GM21367 (cell line): Measurements from ENCODE around the gene KRTAP12-2.
"Not testable (repeated sequence)": the region's sequence is repeated elsewhere in the genome, so short reads cannot be mapped to it uniquely, and the experiment has no call there.

ENCODE experiments used
- ATAC-seq: cut with Tn5 transposase; IDR thresholded peaks from one replicate; pipeline ENCODE4 v1.9.1; 2021; ENCODE audit not compliant: unreplicated experiment

The KRTAP12-2 gene

DNA sequence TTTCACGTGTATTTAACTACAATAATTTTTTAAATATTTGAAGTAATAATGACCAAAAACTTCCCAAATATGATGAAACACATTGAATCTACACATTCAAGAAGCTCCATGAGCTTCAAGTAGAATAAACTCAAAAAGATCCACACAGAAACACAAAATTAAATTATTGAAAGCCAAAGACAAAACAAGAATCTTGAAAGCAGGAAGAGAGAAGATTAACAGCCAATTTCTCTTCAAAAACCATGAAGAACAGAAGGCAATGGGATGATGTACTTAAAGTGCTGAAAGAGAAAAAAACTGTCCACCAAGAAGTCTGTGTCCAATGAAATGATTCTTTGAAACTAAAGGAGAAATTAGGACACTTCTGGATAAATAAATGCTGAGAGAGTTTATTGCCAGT, 34.7 kb downstream of the KRTAP12-2 start:
- no peak for ATAC-seq

DNA sequence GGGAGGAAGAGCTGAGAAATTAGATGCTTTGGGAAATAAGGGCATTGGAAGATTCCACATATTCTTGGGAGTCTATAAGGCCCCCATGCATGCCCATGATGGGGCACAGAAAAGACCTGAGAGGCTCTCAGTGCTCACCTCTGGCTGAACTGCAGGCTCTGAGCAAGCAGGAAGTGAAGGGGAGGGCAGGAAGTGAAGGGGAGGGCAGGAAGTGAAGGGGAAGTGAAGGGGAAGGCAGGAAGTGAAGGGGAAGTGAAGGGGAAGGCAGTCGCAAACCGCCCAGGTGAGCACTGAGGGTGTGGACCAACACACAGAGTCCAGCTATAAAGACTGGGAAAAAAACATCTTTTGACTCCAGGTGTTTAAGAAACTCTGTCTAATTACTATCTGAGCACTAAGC, 36.3 kb downstream of the KRTAP12-2 start:
- no peak for ATAC-seq

DNA sequence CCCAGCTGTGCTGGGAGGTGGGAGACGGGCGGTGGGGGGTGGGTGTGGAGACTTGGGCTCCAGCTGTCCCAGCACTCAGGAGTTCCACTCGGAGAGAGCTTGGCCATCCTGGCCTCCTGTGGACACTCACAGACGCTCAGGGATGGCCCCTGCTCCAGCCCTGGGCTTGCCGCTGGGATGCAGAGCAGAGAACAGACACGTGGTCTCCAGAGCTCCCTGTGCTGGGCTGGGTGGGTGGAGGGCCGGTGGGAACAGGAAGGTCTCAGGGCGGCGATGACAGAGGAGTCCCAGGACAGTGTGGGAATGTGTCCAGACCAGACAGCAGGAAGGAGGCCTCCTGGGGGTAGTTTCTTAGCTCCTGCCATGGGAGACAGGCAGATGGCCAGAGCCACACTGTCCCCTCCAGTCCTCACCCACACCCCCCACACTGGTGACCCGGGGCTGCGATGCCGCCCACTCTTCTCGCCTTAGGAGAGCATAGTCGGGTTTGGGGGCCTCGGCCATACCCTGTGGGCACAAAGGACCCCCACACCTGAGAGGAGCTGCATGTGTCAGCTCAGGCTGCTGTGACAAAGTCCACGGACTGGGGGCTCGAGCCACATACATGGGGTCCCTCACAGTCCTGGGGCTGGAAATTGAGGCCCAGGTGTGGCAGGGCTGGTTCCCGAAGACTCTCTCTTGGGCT, 37.9 kb downstream of the KRTAP12-2 start:
- ATAC-seq: no peak

DNA sequence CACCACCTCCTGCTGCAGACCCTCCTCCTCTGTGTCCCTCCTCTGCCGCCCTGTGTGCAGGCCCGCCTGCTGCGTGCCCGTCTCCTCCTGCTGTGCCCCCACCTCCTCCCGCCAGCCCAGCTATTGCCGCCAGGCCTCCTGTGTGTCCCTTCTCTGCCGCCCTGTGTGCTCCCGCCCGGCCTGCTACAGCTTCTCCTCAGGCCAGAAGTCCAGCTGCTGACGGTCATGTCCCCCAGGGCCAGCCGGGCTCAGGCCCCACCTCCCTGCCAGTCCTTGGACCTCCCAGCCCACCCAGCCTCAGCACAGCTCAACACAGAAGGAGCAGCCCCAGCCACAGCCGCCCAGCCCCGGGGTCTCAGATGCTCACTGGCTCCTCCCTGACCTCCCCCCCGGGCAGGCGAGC, 38.9 kb downstream of the KRTAP12-2 start:
- ATAC-seq: not testable (repeated sequence)

DNA sequence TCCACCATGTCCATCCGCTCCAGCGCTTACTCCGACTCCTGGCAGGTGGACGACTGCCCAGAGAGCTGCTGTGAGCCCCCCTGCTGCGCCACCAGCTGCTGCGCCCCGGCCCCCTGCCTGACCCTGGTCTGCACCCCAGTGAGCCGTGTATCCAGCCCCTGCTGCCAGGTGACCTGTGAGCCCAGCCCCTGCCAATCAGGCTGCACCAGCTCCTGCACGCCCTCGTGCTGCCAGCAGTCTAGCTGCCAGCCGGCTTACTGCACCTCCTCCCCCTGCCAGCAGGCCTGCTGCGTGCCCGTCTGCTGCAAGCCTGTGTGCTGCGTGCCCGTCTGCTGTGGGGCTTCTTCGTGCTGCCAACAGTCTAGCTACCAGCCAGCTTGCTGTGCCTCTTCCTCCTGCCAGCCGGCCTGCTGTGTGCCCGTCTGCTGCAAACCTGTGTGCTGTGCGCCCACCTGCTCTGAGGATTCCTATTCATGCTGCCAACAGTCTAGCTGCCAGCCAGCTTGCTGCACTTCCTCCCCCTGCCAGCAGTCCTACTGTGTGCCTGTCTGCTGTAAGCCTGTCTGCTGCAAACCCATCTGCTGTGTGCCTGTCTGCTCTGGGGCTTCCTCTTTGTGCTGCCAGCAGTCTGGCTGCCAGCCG, 39.4 kb downstream of the KRTAP12-2 start:
- not testable (repeated sequence) for ATAC-seq

DNA sequence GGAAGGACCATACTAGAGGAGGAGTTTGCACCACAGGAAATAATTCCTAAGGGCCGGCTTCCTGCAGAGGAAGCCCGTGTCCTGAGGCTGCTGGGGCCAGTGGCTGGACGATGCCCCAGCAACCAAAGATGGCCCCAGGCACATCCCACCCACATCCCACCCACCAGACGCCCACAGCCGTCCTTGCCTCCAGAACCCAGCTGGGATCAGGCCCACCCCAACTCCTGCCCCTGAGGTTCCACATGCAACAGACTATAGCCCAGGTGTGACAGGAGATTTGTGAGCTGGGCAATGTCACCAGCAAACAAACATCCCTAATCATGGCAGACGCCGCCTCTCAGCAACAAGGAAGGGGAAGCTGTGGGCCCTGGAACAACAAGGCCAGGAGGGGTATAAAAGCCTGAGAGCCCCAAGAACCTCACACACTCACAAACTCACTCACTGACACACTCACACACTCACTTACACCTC, 40.0 kb downstream of the KRTAP12-2 start, which contains the start of gene KRTAP10-9:
KRTAP10-9 (plus strand) TSS at position 421 of the 471 bp plus-strand sequence. CDS start 79 bp downstream, outside the sequence.
- ATAC-seq: no peak

DNA sequence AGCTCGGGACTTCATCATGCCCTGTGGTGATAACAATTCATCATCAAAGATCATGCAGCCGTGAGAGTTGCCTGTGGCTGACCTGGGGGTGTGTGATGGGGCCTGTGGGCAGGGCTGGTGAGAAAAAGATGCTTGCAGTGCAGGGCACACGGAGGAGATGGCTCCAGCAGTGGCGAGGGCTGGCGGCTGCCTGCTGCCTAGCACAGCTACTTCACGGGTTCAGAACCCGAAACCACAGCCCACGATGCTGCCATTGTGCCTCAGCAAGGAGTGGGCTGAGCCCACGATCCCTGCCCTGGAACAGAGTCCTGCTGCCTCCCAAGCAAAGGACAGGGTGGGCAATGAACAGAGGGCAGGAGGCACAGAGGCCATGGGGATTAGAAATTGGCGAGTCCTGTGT, 40.5 kb downstream of the KRTAP12-2 start:
- ATAC-seq: no peak

DNA sequence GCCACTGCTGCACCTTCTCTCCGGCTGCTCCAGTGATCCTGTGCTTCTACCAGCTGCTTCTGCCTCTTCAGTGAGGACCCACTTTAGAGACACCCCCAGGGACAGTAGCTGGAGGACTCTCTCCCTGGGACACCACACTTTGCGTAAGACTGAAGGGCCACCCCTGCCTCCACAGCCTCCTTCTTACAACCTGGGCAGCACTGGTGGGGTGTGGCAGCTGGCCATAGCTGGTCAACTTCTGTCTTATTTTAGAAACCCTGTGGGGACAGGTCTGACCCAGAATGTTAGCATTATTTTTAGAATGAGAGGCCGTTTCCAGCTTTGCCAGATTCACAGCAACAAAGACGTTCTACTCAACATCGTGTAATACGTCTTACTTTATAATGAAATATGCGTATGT, 41.0 kb downstream of the KRTAP12-2 start:
- no peak for ATAC-seq

DNA sequence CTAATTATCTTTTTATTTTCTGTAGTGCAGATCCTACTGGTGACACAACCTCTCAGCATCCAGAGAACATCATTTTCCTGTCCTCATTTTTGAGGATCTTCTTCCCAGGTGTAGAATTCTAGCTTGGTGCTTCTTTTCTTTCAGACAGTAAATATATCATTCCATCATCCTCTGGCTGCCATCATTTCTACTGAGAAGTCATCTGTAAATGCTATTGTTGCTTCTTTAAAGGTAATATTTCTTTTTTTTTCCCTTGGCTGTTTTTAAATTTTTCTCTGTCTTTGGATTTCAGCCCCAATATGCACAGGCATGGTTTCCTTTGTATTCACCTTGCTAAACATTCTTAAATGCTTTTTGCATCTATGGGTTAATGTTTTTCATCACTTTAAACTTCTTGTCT, 43.2 kb downstream of the KRTAP12-2 start:
- no peak for ATAC-seq

DNA sequence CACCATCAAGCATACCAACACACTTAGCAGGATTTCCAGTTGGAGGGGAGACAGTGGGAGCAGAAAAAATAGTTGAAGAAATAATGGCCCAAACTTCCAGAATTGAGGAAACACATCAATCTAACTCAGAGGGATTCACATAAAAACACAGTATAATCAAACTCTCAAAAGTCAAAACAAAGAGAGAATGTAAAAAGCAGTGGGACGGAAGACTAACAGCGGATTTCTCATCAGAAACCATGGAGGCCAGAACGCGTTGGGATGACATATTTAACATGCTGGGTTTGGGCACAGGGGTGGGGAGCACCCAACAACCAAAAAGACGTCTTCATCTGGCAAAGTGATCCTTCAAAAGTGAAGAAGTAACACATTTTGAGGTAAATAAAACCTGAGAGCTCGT, 46.8 kb downstream of the KRTAP12-2 start:
- ATAC-seq: no peak

DNA sequence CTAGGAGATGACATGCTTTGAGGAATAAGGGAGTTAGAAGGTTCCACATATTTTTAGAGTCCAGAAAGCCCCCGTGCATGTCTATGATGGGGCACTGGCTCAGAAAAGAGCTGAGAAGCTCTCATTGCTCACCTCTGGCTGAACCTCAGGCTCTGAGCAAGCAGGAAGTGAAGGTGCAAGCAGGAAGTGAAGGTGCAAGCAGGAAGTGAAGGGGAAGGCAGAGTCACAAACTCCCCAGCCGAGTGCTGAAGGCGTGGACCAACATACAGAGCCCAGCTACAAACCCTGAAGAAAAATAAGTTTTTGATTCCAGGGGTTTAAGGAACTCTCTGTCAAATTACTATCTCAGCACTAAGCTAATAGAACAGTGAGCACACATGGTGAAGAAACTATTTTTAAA, 47.8 kb downstream of the KRTAP12-2 start:
- no peak for ATAC-seq

DNA sequence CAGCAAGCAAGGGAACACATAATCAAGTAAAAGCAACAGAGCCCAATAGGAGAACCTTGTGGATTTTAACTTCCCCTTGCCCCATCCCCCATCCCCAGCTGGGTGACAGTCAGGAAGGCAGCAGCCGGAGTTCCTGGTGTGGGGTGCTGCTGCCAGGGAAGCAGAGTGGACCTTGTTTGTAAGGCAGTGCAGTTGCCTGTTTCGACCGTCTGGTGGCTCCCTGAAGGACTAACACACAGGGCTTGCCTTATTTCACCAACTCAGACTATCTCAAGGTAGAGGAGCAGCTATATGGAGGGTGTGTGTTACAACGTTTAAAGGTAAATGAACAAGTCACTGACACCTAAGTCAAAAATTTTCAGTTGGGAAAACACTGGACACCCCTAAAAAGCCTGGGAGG, 48.2 kb downstream of the KRTAP12-2 start:
- ATAC-seq: no peak

DNA sequence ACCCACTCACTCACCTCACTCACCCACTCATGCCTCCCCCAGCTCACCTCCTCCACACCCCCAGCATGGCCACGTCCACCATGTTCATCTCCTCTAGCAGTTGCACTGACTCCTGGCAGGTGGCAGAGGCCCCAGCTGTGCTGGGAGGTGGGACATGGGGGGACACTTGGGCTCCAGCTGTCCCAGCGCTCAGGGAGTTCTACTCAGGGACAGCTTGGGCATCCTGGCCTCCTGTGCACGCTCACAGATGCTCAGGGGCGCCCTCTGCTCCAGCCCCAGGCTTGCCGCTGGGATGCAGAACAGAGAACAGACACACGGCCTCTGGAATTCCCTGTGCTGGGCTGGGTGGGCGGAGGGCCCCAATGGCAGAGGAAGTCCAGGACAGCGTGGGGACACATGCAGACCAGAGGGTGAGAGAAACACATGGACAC, 49.6 kb downstream of the KRTAP12-2 start:
- no peak for ATAC-seq

DNA sequence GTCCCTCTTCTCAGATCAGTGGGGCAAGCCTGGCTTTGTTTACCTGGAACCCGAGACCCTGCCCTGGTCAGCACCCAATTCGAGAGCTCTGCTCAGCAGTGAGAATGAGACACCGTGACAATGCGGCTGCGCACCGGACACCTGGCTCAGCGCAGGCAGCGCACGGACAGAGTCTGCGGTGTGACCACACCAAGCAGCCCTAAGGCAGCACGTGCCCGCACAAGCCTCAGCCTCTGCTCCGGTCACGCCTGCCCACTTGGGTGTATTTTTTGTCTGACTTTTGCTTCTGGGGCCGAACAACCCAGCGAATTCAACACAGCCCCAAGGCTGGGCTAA, 50.2 kb downstream of the KRTAP12-2 start:
- ATAC-seq: no peak
